ENCODE results near the gene DCC.
A peak's percentile ranks its signal among the peaks of the same experiment; 100 is the strongest.

DCC gene

GRCh38 chr18:53117851-53118250 lies 777.9 kb downstream of the DCC start:
- no peak for DNase-seq

- DNase-seq: no peak
Observed at GRCh38 chr18:53126210-53126609, 786.2 kb downstream of the DCC start.

- no peak for DNase-seq
Observed at GRCh38 chr18:53131001-53131400, 791.0 kb downstream of the DCC start.

GRCh38 chr18:53134711-53135110 lies 794.7 kb downstream of the DCC start:
- no peak for DNase-seq

- no peak for DNase-seq
Observed at GRCh38 chr18:53135654-53136053, 795.7 kb downstream of the DCC start.

GRCh38 chr18:53139746-53140500 lies 799.9 kb downstream of the DCC start:
- DNase-seq: no peak

- no peak for DNase-seq
Observed at GRCh38 chr18:53142005-53142404, 802.0 kb downstream of the DCC start.

GRCh38 chr18:53147472-53147871 lies 807.5 kb downstream of the DCC start:
- DNase-seq: no peak

- DNase-seq: no peak
Observed at GRCh38 chr18:53148123-53148522, 808.1 kb downstream of the DCC start.

GRCh38 chr18:53152476-53152875 lies 812.5 kb downstream of the DCC start:
- DNase-seq: no peak

GRCh38 chr18:53153281-53153680 lies 813.3 kb downstream of the DCC start:
- peak in 2 of 3 donors; percentile 0 to 3 for DNase-seq

- DNase-seq: no peak
Observed at GRCh38 chr18:53153800-53154199, 813.8 kb downstream of the DCC start.

GRCh38 chr18:53165770-53166169 lies 825.8 kb downstream of the DCC start:
- DNase-seq: no peak

GRCh38 chr18:53169346-53169745 lies 829.3 kb downstream of the DCC start:
- no peak for DNase-seq

GRCh38 chr18:53191634-53192033 lies 851.6 kb downstream of the DCC start:
- no peak for DNase-seq

GRCh38 chr18:53193870-53194269 lies 853.9 kb downstream of the DCC start:
- no peak for DNase-seq

GRCh38 chr18:53219853-53220252 lies 879.9 kb downstream of the DCC start:
- peak in 1 of 3 donors; percentile 9 for DNase-seq

- DNase-seq: no peak
Observed at GRCh38 chr18:53224128-53224778, 884.3 kb downstream of the DCC start.

- DNase-seq: no peak
Observed at GRCh38 chr18:53225567-53226325, 885.7 kb downstream of the DCC start.

GRCh38 chr18:53234610-53235009 lies 894.6 kb downstream of the DCC start:
- DNase-seq: no peak

GRCh38 chr18:53241161-53241560 lies 901.2 kb downstream of the DCC start:
- DNase-seq: no peak

GRCh38 chr18:53253789-53254188 lies 913.8 kb downstream of the DCC start:
- DNase-seq: no peak

GRCh38 chr18:53254265-53254664 lies 914.3 kb downstream of the DCC start:
- DNase-seq: no peak

- DNase-seq: no peak
Observed at GRCh38 chr18:53261241-53261640, 921.2 kb downstream of the DCC start.

Measured in suppressor macrophage treated with lipopolysaccharide for 1 hour (primary cell).